Measurements from ENCODE around the gene SLC44A4. TPM values are rescaled to one million over a fixed set of nuclear protein-coding genes. Genes with fewer than 3 reads are reported as not detected.
"Not testable (repeated sequence)": the region's sequence is repeated elsewhere in the genome, so short reads cannot be mapped to it uniquely, and the experiment has no call there.

SLC44A4 gene
- polyA plus RNA-seq, 2 of the 4 experiments (the other 2 are of a cell fraction), result 0.27 TPM; not detected in 1

- no peak for ATAC-seq
- FAIRE-seq, result no peak
- 92% methylated on average over 8 of the region's 8 CpGs for WGBS (ENCODE audit: missing lambda C conversion rate)
Measured at GRCh38 chr6:31858707-31859106, 20.1 kb downstream of the SLC44A4 start.

GRCh38 chr6:31857774-31858173 lies 21.0 kb downstream of the SLC44A4 start:
- H3K27ac ChIP-seq; H3K4me1 ChIP-seq; H3K4me3 ChIP-seq; DNase-seq (ENCODE audit: low read depth in 1 of 2, low spot score in 1 of 2); H3K9me3 ChIP-seq; POLR2A ChIA-PET; ATAC-seq; H3K4me2 ChIP-seq; FAIRE-seq: not testable (repeated sequence)
- 90% methylated on average over 8 of the region's 8 CpGs for WGBS (ENCODE audit: missing lambda C conversion rate)
- CTCF ChIA-PET, result interaction anchor here (1.1 to 1.2 kb wide), 2 partner anchors 9 to 95 kb away, joined by 3 to 5 read pairs; no protein-coding TSS in a partner anchor

More at GRCh38 chr6:31858707-31859106, 20.1 kb downstream of the SLC44A4 start:
- POLR2A ChIA-PET, result no interaction called here
- DNase-seq (ENCODE audit: low read depth in 1 of 2, low spot score in 1 of 2), result no peak
- H3K9me3 ChIP-seq, result no peaks in the 10 kb centered on the region
- no peak overlapping the region for H3K4me2 ChIP-seq
- CTCF ChIA-PET, result interaction anchor here (1.0 kb wide), 1 partner anchor 19 kb away, joined by 3 read pairs; no protein-coding TSS in a partner anchor
- no peak overlapping the region for H3K27ac ChIP-seq
- no peak overlapping the region for H3K4me3 ChIP-seq
- H3K4me1 ChIP-seq, result 0 out of 3 replicates have a peak, but pooled peaks cover 4% of the 10 kb centered on the region
- TF ChIP-seq NR3C1 (IDR thresholded peaks at IDR 0.05) (no peak), GATA3 (IDR thresholded peaks at IDR 0.05; ENCODE audit: borderline replicate concordance) (no peak), RCOR1 (IDR thresholded peaks at IDR 0.05; ENCODE audit: low read depth, low read length) (no peak), CEBPB (IDR thresholded peaks at IDR 0.05) (no peak), PBX3 (IDR thresholded peaks at IDR 0.05) (no peak)

- peaks cover 11% of the 10 kb centered on the region; the same call in 1 of the 3 replicates for H3K4me1 ChIP-seq
- H3K4me2 ChIP-seq; CTCF ChIA-PET; DNase-seq (ENCODE audit: low read depth in 1 of 2, low spot score in 1 of 2); FAIRE-seq; H3K9me3 ChIP-seq; H3K4me3 ChIP-seq; POLR2A ChIA-PET: not testable (repeated sequence)
- peak in 1 of 2 experiments; percentile 21; a peak in 1 of 6 replicates for ATAC-seq
- 90% methylated on average over 10 of the region's 35 CpGs for WGBS (ENCODE audit: missing lambda C conversion rate)
- peak overlapping the region in 1 of 2 experiments; percentile 55; a peak in 2 of 6 replicates for H3K27ac ChIP-seq
Measured at GRCh38 chr6:31851980-31852718, 26.6 kb downstream of the SLC44A4 start.

- DNase-seq (ENCODE audit: low read depth in 1 of 2, low spot score in 1 of 2) (no peak), ATAC-seq (peak; percentile 54 to 66; a peak in 4 of 6 replicates), FAIRE-seq (no peak)
- Histone ChIP-seq H3K27ac (0 out of 6 replicates have a peak overlapping the region, but pooled peaks of 1 of the 2 experiments have one; percentile 55), H3K4me2 (peak overlapping the region; percentile 51; the same call in 2 of the 3 replicates), H3K9me3 (no peaks in the 10 kb centered on the region), H3K4me1 (peaks cover 11% of the 10 kb centered on the region; the same call in 1 of the 3 replicates), H3K4me3 (no peak overlapping the region)
- CTCF ChIA-PET, result interaction anchor here (0.6 kb wide), 1 partner anchor 275 kb away, joined by 4 read pairs; no protein-coding TSS in a partner anchor
- 5% methylated on average over 2 of the region's 2 CpGs for WGBS (ENCODE audit: missing lambda C conversion rate)
- POLR2A ChIA-PET, result no interaction called here
- TF ChIP-seq FOSB (CRISPR knock-in tag; IDR thresholded peaks at IDR 0.05) (no peak), CHD4 (IDR thresholded peaks at IDR 0.05; ENCODE audit: borderline replicate concordance) (no peak), BCL3 (IDR thresholded peaks at IDR 0.05) (no peak), EHF (CRISPR knock-in tag; IDR thresholded peaks at IDR 0.05) (no peak), EP300 (IDR thresholded peaks at IDR 0.05) (no peak), KDM5A (IDR thresholded peaks at IDR 0.05) (no peak), CBX2 (IDR thresholded peaks at IDR 0.05; ENCODE audit: borderline replicate concordance, low read depth) (no peak), NFE2L2 (conservative IDR thresholded peaks at IDR 0.05; ENCODE audit: low read length) (no peak), RARB (CRISPR knock-in tag; IDR thresholded peaks at IDR 0.05) (no peak), MAZ (IDR thresholded peaks at IDR 0.05; ENCODE audit: borderline replicate concordance, low read depth, low read length) (no peak), RFX5 (IDR thresholded peaks at IDR 0.05) (no peak), SREBF2 (IDR thresholded peaks at IDR 0.05) (no peak), HOXA7 (CRISPR knock-in tag; IDR thresholded peaks at IDR 0.05) (no peak), USF2 (IDR thresholded peaks at IDR 0.05) (no peak), MYC (IDR thresholded peaks at IDR 0.05; ENCODE audit: borderline replicate concordance, low read length) (no peak), ELK1 (IDR thresholded peaks at IDR 0.05; ENCODE audit: low read depth, low read length) (no peak), ZC3H11A (IDR thresholded peaks at IDR 0.05) (no peak), NPAS2 (CRISPR knock-in tag; IDR thresholded peaks at IDR 0.05; ENCODE audit: borderline replicate concordance) (no peak), JUN (IDR thresholded peaks at IDR 0.05) (no peak)
Measured at GRCh38 chr6:31851485-31851832, 27.3 kb downstream of the SLC44A4 start.
